Measurements from ENCODE around the gene CCR2.

Gene CCR2

GRCh38 chr3:46349484-46350261, 4.2 kb upstream of the CCR2 start:
- no peak for DNase-seq
- Histone ChIP-seq H2AFZ (ENCODE audit: low read depth, low read length) (no peak overlapping the region), H3K23ac (ENCODE audit: low read length in 2 of 2) (no peak overlapping the region)

DNA sequence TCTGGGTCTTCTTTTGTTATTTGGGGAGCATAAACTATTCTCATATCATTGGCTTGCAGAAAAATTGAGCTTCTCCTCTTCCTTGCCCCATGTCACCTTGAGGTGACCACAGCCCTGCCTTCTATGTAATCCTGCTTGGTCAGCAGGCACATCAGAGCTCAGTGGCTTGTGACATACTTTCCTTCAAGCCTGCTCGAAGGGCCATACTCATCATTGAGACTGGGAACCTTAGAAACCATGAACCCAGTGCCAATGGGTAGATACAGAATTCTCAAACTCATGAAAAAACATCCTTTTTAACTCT, 3.7 kb upstream of the CCR2 start:
- Histone ChIP-seq H3K23ac (ENCODE audit: low read length in 2 of 2) (no peak overlapping the region), H3K9me3 (ENCODE audit: control insufficient read depth, low read length) (no peaks in the 10 kb centered on the region), H2BK12ac (ENCODE audit: low read length in 2 of 2) (no peak overlapping the region), H4K8ac (ENCODE audit: low read length) (no peak overlapping the region), H3K27ac (ENCODE audit: low read length, poor library complexity, severe bottlenecking) (no peak overlapping the region), H3K4ac (ENCODE audit: low read depth in 1 of 2, low read length in 2 of 2) (no peak overlapping the region), H3K27me3 (ENCODE audit: control insufficient read depth in 1 of 2, insufficient read depth in 1 of 2, low read length in 2 of 2) (peaks cover 35 to 67% of the 10 kb centered on the region in 2 experiments), H3K9ac (ENCODE audit: low read length) (no peak overlapping the region), H3K36me3 (ENCODE audit: control insufficient read depth in 1 of 2, insufficient read depth in 2 of 2, low read depth in 1 of 2, low read length in 2 of 2) (no peaks in the 10 kb centered on the region), H3K79me1 (replicated peaks; ENCODE audit: low read length, poor library complexity, severe bottlenecking) (no peaks in the 10 kb centered on the region), H2AK5ac (ENCODE audit: low read length, severe bottlenecking) (no peak overlapping the region), H2AFZ (ENCODE audit: low read depth, low read length) (no peak overlapping the region), H2BK120ac (ENCODE audit: low read depth, low read length) (no peak overlapping the region), H3K18ac (ENCODE audit: low read depth in 1 of 2, low read length in 2 of 2) (no peak overlapping the region), H2BK5ac (ENCODE audit: low read depth, low read length, poor library complexity, severe bottlenecking) (no peak overlapping the region), H3K4me2 (ENCODE audit: low read length, poor library complexity, severe bottlenecking) (no peak overlapping the region), H4K91ac (ENCODE audit: low read length) (no peak overlapping the region), H3K4me1 (ENCODE audit: control insufficient read depth, insufficient read depth, low read depth, low read length) (no peaks in the 10 kb centered on the region), H3K4me3 (ENCODE audit: insufficient read depth in 1 of 2, low read depth in 1 of 2, low read length in 2 of 2) (no peak overlapping the region), H2BK15ac (ENCODE audit: low read depth, poor library complexity, severe bottlenecking) (no peak overlapping the region), H3K14ac (ENCODE audit: low read length in 2 of 2) (no peak overlapping the region)
- WGBS, result 43% methylated on average over 1 of the region's 1 CpG
- DNase-seq, result no peak

More at GRCh38 chr3:46349484-46350261, 4.2 kb upstream of the CCR2 start:
- Histone ChIP-seq H3K36me3 (ENCODE audit: control insufficient read depth in 1 of 2, insufficient read depth in 2 of 2, low read depth in 1 of 2, low read length in 2 of 2) (no peaks in the 10 kb centered on the region), H2BK120ac (ENCODE audit: low read depth, low read length) (no peak overlapping the region), H3K27me3 (ENCODE audit: control insufficient read depth in 1 of 2, insufficient read depth in 1 of 2, low read length in 2 of 2) (peaks cover 31 to 62% of the 10 kb centered on the region in 2 experiments), H2BK5ac (ENCODE audit: low read depth, low read length, poor library complexity, severe bottlenecking) (no peak overlapping the region), H3K9me3 (ENCODE audit: control insufficient read depth, low read length) (no peaks in the 10 kb centered on the region), H3K79me1 (replicated peaks; ENCODE audit: low read length, poor library complexity, severe bottlenecking) (no peaks in the 10 kb centered on the region), H3K14ac (ENCODE audit: low read length in 2 of 2) (no peak overlapping the region), H3K9ac (ENCODE audit: low read length) (no peak overlapping the region), H2BK12ac (ENCODE audit: low read length in 2 of 2) (no peak overlapping the region), H2AK5ac (ENCODE audit: low read length, severe bottlenecking) (no peak overlapping the region), H4K91ac (ENCODE audit: low read length) (no peak overlapping the region), H3K27ac (ENCODE audit: low read length, poor library complexity, severe bottlenecking) (no peak overlapping the region), H3K4me2 (ENCODE audit: low read length, poor library complexity, severe bottlenecking) (no peak overlapping the region), H3K4ac (ENCODE audit: low read depth in 1 of 2, low read length in 2 of 2) (no peak overlapping the region), H2BK15ac (ENCODE audit: low read depth, poor library complexity, severe bottlenecking) (no peak overlapping the region), H3K18ac (ENCODE audit: low read depth in 1 of 2, low read length in 2 of 2) (no peak overlapping the region), H3K4me3 (ENCODE audit: insufficient read depth in 1 of 2, low read depth in 1 of 2, low read length in 2 of 2) (no peak overlapping the region), H4K8ac (ENCODE audit: low read length) (no peak overlapping the region), H3K4me1 (ENCODE audit: control insufficient read depth, insufficient read depth, low read depth, low read length) (no peaks in the 10 kb centered on the region)
- WGBS, result 61% methylated on average over 2 of the region's 2 CpGs

DNA sequence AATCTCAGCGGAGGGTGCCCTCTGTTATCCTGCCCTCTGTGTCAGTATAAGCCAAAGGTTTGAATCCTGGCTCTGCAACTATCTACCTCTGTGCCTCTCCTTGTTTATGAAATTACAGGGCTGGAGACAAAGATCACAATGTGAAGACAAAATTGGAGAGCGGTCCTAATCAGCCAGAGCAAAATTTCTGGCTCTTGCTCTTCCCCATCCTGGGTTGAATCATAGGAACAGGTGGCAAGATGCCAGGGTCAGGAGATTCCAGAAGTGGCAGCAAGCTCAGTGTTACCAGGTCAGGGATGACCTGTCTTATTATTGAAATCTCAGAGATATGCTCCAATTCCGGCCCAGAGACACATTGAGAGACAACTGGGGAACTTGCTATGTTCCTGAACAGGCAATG, 2.3 kb upstream of the CCR2 start:
- H2BK12ac ChIP-seq (ENCODE audit: low read length in 2 of 2), result no peak overlapping the region
- H3K14ac ChIP-seq (ENCODE audit: low read length in 2 of 2), result no peak overlapping the region
- no peak overlapping the region for H3K9ac ChIP-seq (ENCODE audit: low read length)
- DNase-seq, result no peak
- no peak overlapping the region for H3K27ac ChIP-seq (ENCODE audit: low read length, poor library complexity, severe bottlenecking)
- H2BK5ac ChIP-seq (ENCODE audit: low read depth, low read length, poor library complexity, severe bottlenecking), result no peak overlapping the region
- no peak overlapping the region for H3K4me2 ChIP-seq (ENCODE audit: low read length, poor library complexity, severe bottlenecking)
- H3K36me3 ChIP-seq (ENCODE audit: control insufficient read depth in 1 of 2, insufficient read depth in 2 of 2, low read depth in 1 of 2, low read length in 2 of 2), result no peaks in the 10 kb centered on the region
- H2BK15ac ChIP-seq (ENCODE audit: low read depth, poor library complexity, severe bottlenecking), result no peak overlapping the region
- no peak overlapping the region for H3K4me3 ChIP-seq (ENCODE audit: insufficient read depth in 1 of 2, low read depth in 1 of 2, low read length in 2 of 2)
- no peak overlapping the region for H2AFZ ChIP-seq (ENCODE audit: low read depth, low read length)
- no peaks in the 10 kb centered on the region for H3K79me1 ChIP-seq (replicated peaks; ENCODE audit: low read length, poor library complexity, severe bottlenecking)
- 78% methylated on average over 2 of the region's 3 CpGs for WGBS
- H3K23ac ChIP-seq (ENCODE audit: low read length in 2 of 2), result peak overlapping the region in 1 of 2 experiments; percentile 79
- H3K27me3 ChIP-seq (ENCODE audit: control insufficient read depth in 1 of 2, insufficient read depth in 1 of 2, low read length in 2 of 2), result peaks cover 46 to 81% of the 10 kb centered on the region in 2 experiments
- H2BK120ac ChIP-seq (ENCODE audit: low read depth, low read length), result no peak overlapping the region
- no peak overlapping the region for H3K4ac ChIP-seq (ENCODE audit: low read depth in 1 of 2, low read length in 2 of 2)
- no peak overlapping the region for H2AK5ac ChIP-seq (ENCODE audit: low read length, severe bottlenecking)
- H3K9me3 ChIP-seq (ENCODE audit: control insufficient read depth, low read length), result no peaks in the 10 kb centered on the region
- no peak overlapping the region for H4K8ac ChIP-seq (ENCODE audit: low read length)
- no peak overlapping the region for H3K18ac ChIP-seq (ENCODE audit: low read depth in 1 of 2, low read length in 2 of 2)
- H3K4me1 ChIP-seq (ENCODE audit: control insufficient read depth, insufficient read depth, low read depth, low read length), result no peaks in the 10 kb centered on the region
- H4K91ac ChIP-seq (ENCODE audit: low read length), result no peak overlapping the region

DNA sequence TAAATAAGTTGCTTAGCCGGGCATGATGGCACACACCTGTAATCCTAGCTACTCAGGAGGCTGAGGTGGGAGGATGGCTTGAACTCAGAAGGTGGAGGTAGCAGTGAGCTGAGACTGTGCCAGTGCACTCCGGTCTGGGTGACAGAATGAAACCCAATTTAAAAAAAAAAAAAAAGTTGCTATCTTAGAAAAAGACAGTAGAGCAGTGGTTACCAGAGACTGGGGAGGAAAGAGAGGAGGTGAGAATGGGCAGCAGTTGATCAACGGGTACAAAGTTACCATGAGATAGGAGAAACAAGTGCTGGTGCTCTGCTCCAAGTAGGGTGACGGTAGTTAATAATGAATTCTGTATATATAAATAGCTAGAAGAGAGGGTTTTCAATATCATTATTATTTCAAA, 821 bp upstream of the CCR2 start:
- H2BK120ac ChIP-seq (ENCODE audit: low read depth, low read length), result no peak overlapping the region
- no peak overlapping the region for H3K4me3 ChIP-seq (ENCODE audit: insufficient read depth in 1 of 2, low read depth in 1 of 2, low read length in 2 of 2)
- H3K9ac ChIP-seq (ENCODE audit: low read length), result no peak overlapping the region
- peaks cover 46 to 93% of the 10 kb centered on the region in 2 experiments for H3K27me3 ChIP-seq (ENCODE audit: control insufficient read depth in 1 of 2, insufficient read depth in 1 of 2, low read length in 2 of 2)
- no peak overlapping the region for H3K4ac ChIP-seq (ENCODE audit: low read depth in 1 of 2, low read length in 2 of 2)
- no peak overlapping the region for H2BK12ac ChIP-seq (ENCODE audit: low read length in 2 of 2)
- no peak overlapping the region for H3K27ac ChIP-seq (ENCODE audit: low read length, poor library complexity, severe bottlenecking)
- no peak overlapping the region for H2BK15ac ChIP-seq (ENCODE audit: low read depth, poor library complexity, severe bottlenecking)
- no peaks in the 10 kb centered on the region for H3K9me3 ChIP-seq (ENCODE audit: control insufficient read depth, low read length)
- H2BK5ac ChIP-seq (ENCODE audit: low read depth, low read length, poor library complexity, severe bottlenecking), result no peak overlapping the region
- DNase-seq, result no peak
- H2AFZ ChIP-seq (ENCODE audit: low read depth, low read length), result no peak overlapping the region
- H3K4me2 ChIP-seq (ENCODE audit: low read length, poor library complexity, severe bottlenecking), result no peak overlapping the region
- no peak overlapping the region for H3K23ac ChIP-seq (ENCODE audit: low read length in 2 of 2)
- no peaks in the 10 kb centered on the region for H3K36me3 ChIP-seq (ENCODE audit: control insufficient read depth in 1 of 2, insufficient read depth in 2 of 2, low read depth in 1 of 2, low read length in 2 of 2)
- no peak overlapping the region for H3K14ac ChIP-seq (ENCODE audit: low read length in 2 of 2)
- H2AK5ac ChIP-seq (ENCODE audit: low read length, severe bottlenecking), result no peak overlapping the region
- no peaks in the 10 kb centered on the region for H3K79me1 ChIP-seq (replicated peaks; ENCODE audit: low read length, poor library complexity, severe bottlenecking)
- no peak overlapping the region for H3K18ac ChIP-seq (ENCODE audit: low read depth in 1 of 2, low read length in 2 of 2)
- H4K91ac ChIP-seq (ENCODE audit: low read length), result no peak overlapping the region
- 82% methylated on average over 3 of the region's 4 CpGs for WGBS
- H4K8ac ChIP-seq (ENCODE audit: low read length), result no peak overlapping the region
- no peaks in the 10 kb centered on the region for H3K4me1 ChIP-seq (ENCODE audit: control insufficient read depth, insufficient read depth, low read depth, low read length)
